Subcutaneous preadipocyte (primary cell): ENCODE measurements around the gene C4orf50. TPM values are rescaled to one million over a fixed set of nuclear protein-coding genes. Genes with fewer than 3 reads are reported as not detected.

Source experiments
- small RNA-seq: library from RNA; depleted of rRNA; stranded (forward); fragments of <200 nt; gene quantifications from one replicate; pipeline ENCODE3, GENCODE V24; 2012
- total RNA-seq: library from RNA; depleted of rRNA; stranded (reverse); fragments of >200 nt; gene quantifications from 2 replicates; pipeline ENCODE4 v1.2.3, GENCODE V29; 2012

Gene C4orf50
- total RNA-seq = not detected in 2 replicates

DNA sequence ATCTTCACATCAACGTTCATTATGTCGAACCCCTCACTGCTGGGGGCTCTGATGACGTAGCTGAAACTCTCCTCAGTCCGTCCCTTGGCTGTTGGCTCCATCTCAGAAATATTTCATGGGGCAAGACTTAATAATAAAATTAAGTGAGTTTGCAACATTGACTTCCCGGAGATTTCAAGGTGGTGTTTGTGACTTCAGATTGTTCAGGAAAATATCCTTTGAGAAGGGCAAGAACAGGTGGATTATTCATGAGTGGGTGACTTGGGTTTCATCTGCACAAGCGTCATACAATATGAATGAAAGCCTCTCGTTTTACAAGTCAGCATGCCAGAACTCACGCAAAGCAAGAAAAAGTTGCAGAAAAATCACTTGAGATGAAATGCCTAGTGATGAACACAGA, at the start of gene C4orf50:
TSS of gene C4orf50 (minus strand) at position 101 of the 400 bp plus-strand sequence.

DNA sequence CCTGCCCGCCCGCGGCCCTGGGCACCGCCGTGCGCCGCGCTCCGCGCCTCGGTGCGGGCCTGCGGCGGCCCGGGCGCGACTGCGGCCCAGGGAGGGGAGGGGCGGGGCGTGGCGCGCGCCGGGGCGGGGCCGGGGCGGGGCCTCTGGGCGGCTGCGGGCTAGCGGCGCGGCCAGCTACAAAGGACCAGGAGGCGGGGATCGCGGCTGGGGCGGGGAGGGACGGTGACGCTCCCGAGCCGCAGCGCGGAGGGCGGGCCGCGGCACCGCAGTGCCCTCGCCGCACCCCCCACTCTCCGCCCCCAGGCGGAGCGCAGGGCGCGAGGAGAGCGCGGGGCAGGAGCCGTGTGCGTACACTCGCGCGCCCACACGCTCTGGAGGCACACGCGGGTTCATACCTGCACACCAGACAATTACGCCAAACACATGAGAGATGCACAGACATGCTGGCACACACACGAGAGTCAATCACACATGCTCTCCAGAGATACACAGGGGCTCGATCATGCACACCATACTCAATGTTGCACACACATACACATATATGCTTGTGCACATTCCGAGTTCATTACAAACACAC, 125.1 kb downstream of the C4orf50 start, which contains the start of gene CRMP1:
TSS of gene CRMP1 (minus strand) at position 83 of the 577 bp plus-strand sequence. CDS start 117 bp downstream, outside the sequence.

Small RNAs within 50 kb of the gene (small RNA-seq; reads per million reads assigned to genes)
- gene MIR378D1 = not detected

Other genes starting within 250 kb of the C4orf50 start
- gene CRMP1, start 125.3 kb downstream of the C4orf50 start, total RNA-seq = under 0.01 TPM in 1 of 2 replicates, not detected in the other
- not detected in 2 replicates for gene JAKMIP1, start 182.1 kb upstream of the C4orf50 start, total RNA-seq